T-helper 1 cell treated with Interleukin-12 subunit alpha and Interleukin-12 subunit beta and Interleukin-4 antibody, amounts not matched to agents 30 ng/mL and 1 ng/mL, for 36 hours (primary cell): ENCODE results near the gene C17orf50. TPM values are rescaled to one million over a fixed set of nuclear protein-coding genes. Genes with fewer than 3 reads are reported as not detected.
"Not testable (repeated sequence)": the region's sequence is repeated elsewhere in the genome, so short reads cannot be mapped to it uniquely, and the experiment has no call there.

Experiments used
- intact Hi-C: fragments of 100-400 bp; cut with micrococcal nuclease; formaldehyde crosslinking; loops from one replicate; pipeline ENCODE4 v1.15.1; 2024
- total RNA-seq: library from RNA; stranded (reverse); gene quantifications from 2 replicates; pipeline ENCODE4 v1.2.3, GENCODE V29; 2022

The C17orf50 gene
- total RNA-seq, 1 donor from 2014 or later = not detected

GRCh38 chr17:35751541-35751940 is 9.1 kb upstream of the C17orf50 start:
- intact Hi-C loops = not testable (repeated sequence)

GRCh38 chr17:35752471-35752870 is 8.2 kb upstream of the C17orf50 start:
- intact Hi-C loops = no loop called here

DNA sequence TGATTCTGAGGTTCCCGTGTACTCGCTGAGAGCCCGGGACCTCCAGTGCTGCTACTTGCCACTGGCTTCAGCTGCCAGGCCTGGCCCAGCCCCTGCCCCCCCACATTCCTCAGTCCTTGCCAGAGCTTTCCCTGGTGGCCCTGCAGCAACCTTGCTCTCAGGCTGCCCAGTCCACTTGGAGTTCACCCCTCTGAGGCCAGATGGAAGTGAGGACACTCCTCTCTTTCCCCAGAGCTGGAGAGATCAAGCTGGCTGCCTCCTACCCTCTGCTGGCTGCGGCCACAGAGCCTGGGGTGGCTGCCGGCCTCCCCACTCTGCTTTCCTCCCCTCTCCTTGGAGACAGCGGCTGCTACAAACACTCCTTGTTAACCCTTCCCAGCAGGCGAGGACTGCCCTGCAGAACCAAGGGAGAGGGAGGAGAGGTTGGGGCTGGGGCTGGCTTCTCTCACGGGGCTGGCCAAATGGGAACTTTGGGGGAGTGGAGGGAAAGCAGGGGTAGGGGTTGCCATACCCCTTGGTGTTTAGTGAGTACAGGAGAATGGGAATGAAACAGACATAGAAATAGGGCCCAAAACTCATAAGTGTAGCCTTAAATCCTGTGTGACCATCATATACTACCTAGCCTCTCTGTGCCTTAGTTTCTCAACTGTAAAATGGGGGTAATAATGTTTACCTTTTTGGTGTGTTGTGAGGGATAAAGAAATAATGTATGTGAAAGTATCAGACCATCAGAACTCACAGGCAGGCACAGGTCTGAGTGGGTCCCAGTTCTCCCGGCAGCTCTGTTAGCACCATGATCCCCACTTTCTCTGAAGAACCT is 7.5 kb upstream of the C17orf50 start, which contains the start of gene GAS2L2:
Gene GAS2L2 (minus strand): TSS at position 295 of the 820 bp plus-strand sequence. CDS start 389 bp downstream, outside the sequence.
- intact Hi-C loops = no loop called here

DNA sequence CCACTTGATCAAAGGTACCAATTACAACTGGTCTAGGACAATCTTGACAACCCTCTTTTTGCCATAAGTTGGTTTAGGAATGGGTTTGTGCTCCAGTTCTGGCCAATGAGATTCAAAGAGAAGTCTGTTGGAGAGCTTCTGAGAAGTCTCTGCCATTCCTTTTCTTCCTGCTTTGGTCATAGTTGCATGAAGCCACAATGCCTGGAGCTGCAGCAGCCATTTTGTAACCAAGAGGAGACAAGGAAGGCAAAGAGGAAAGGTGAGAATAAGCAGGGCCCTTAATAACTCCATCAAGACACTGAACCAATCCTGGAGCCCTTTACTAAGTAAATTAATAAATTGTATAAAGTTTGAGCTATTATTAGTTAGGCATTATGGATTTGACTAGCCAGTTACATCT is 3.4 kb upstream of the C17orf50 start:
- intact Hi-C loops = no loop called here

- intact Hi-C loops = loop anchor here (5.0 kb wide), 1 partner anchor 311 kb away; no protein-coding TSS in a partner anchor
Measured at GRCh38 chr17:35761601-35762000, 914 bp downstream of the C17orf50 start.

DNA sequence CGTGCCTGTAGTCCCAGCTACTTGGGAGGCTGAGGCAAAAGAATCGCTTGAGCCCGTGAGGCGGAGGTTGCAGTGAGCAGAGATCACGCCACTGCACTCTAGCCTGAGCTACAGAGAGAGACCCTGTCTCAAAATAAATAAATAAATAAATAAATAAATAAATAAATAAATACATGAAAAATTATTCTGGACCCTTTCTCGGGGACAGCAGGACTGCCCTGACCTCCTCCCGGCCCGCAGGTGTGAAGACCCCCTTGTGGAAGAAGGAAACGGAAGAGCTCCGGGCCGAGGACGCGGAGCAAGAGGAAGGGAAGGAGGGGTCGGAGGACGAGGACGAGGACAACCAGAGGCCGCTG is 3.1 kb downstream of the C17orf50 start:
- intact Hi-C loops = loop anchor here (1.0 to 5.0 kb wide), 4 partner anchors 41 to 309 kb away; partner anchors contain the start of gene TAF15

- intact Hi-C loops = loop anchor here (1.0 to 5.0 kb wide), 4 partner anchors 40 to 308 kb away; partner anchors contain the start of gene TAF15
Measured at GRCh38 chr17:35764123-35764991, 3.7 kb downstream of the C17orf50 start.

DNA sequence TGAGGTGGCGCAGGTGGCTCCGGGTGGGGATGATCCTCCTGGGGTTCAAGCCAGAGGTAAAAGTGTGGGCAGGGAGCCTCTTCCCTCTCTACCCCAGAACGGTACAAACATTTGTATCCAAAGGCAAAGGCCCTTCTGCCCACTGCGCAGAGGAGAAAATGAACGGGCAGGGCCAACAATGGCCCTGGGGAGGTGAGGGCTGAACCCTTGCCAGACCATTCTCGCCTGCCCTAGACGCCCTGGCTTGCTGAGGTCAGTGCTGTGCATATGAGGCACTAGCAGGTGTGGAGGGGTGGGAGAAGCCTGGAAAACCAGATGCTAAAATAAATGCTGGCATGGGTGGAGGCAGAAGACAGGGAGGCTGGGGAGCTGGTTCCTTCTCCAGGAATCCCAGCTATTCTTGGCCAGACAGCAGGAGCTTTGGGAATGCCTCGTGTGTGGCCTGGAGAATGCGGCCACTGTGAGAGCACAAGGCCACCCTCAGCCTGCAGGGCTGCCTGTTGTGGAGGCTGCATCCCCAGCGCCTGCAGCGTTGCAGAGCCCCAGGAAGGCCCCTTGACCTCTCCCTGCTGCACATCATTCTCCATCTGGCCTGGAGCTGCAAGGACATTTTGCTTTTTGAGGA is 4.5 kb downstream of the C17orf50 start:
- intact Hi-C loops = no loop called here

- intact Hi-C loops = loop anchor here (2.0 kb wide), 1 partner anchor 383 kb away; no protein-coding TSS in a partner anchor
Measured at GRCh38 chr17:35765756-35766488, 5.2 kb downstream of the C17orf50 start.

- intact Hi-C loops = loop anchor here (2.0 kb wide), 1 partner anchor 382 kb away; no protein-coding TSS in a partner anchor
Measured at GRCh38 chr17:35766489-35766877, 5.8 kb downstream of the C17orf50 start.

GRCh38 chr17:35766903-35767510 is 6.3 kb downstream of the C17orf50 start:
- intact Hi-C loops = loop anchor here (2.0 kb wide), 1 partner anchor 382 kb away; no protein-coding TSS in a partner anchor

GRCh38 chr17:35768797-35769196 is 8.1 kb downstream of the C17orf50 start:
- intact Hi-C loops = no loop called here

GRCh38 chr17:35769895-35770486 is 9.3 kb downstream of the C17orf50 start:
- intact Hi-C loops = no loop called here

GRCh38 chr17:35773129-35773528 is 12.4 kb downstream of the C17orf50 start:
- intact Hi-C loops = no loop called here

- intact Hi-C loops = no loop called here
Measured at GRCh38 chr17:35773679-35774425, 13.2 kb downstream of the C17orf50 start.

GRCh38 chr17:35774499-35774898 is 13.8 kb downstream of the C17orf50 start:
- intact Hi-C loops = no loop called here

GRCh38 chr17:35775039-35775438 is 14.4 kb downstream of the C17orf50 start:
- intact Hi-C loops = no loop called here

GRCh38 chr17:35775583-35775982 is 14.9 kb downstream of the C17orf50 start:
- intact Hi-C loops = no loop called here

DNA sequence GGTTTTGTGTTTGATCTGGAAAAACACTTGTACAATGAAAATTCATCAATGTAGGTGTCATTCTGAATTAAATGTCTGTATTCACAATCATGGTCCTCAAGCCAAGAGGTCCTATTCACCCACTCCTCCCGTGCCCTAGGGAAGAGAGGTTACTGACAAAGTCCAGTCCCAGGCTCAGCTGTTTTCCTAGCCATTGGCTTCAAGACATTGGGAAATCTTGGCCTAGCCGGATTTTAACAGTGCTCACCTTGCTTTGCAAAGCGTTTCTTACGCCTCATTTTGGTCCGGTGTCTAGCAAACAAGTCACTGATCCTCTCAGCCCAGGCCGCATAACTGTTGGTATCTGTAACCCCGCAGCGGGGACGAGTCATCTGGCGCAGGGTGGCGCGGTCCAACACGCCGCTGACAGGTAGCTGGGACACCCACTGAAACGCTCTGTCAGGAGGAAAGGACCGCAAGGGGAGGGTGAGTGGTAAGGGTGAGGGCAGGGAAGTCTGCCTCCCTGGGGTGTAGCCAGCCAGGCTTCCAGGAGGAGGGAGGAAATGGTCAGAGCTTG is 18.0 kb downstream of the C17orf50 start:
- intact Hi-C loops = no loop called here
